CD4-positive, alpha-beta T cell treated with Interleukin-4 for 4 hours (primary cell): ENCODE measurements around the gene MIA2.
"Not testable (repeated sequence)": the region's sequence is repeated elsewhere in the genome, so short reads cannot be mapped to it uniquely, and the experiment has no call there.

Experiments
- DNase-seq: peaks from one replicate; pipeline ENCODE4 v3.0.0-alpha.2; 2020

MIA2 gene

DNA sequence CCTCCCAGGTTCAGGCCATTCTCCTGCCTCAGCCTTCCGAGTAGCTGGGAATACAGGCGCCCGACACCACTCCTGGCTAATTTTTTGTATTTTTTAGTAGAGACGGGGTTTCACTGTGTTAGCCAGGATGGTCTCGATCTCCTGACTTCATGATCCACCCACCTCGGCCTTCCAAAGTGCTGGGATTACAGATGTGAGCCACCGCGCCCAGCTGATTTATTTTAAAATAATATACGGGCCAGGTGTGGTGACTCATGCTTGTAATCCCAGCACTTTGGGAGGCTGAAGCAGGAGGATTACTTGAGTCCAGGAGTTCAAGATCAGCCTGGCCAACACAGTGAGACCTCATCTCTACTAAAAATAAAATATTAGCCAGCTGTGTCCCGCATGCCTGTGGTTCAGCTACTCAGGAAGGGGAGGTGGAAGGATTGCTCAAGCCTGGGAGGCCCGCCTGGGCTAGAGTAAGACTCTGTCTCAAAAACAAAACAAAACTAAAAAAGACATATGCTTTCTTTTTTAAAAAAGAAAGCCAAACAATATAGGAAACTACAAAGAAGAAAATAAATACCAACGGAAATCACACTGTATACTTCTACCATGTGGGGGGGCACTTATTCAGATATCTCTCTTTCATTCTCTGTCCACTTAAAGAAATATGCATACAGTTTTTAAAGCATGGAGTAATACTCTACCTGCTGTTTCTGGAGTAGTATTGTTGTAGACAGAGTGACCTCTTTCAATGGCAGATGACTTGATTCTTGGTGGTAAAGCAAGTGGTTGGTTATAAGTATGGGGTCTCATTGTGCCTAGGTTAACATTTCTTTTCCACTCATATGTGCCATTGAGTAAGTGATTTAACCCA lies 930 bp upstream of the MIA2 start:
- DNase-seq, result peak; percentile 6

DNA sequence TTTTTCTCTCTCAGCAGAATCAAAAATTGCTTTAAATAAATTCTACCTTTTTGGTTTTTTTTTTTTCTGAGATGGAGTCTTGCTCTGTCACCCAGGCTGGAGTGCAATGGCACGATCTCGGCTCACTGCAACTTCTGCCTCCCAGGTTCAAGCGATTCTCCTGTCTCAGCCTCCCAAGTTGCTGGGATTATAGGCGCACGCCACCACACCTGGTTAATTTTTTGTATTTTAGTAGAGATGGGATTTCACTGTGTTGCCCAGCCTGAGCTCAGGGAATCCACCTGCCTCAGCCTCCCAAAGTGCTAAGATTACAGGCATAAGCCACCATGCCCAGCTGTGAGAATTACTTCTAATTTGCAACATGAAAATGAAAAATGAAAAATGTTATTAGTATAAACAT lies 1.3 kb downstream of the MIA2 start:
- DNase-seq, result not testable (repeated sequence)

DNA sequence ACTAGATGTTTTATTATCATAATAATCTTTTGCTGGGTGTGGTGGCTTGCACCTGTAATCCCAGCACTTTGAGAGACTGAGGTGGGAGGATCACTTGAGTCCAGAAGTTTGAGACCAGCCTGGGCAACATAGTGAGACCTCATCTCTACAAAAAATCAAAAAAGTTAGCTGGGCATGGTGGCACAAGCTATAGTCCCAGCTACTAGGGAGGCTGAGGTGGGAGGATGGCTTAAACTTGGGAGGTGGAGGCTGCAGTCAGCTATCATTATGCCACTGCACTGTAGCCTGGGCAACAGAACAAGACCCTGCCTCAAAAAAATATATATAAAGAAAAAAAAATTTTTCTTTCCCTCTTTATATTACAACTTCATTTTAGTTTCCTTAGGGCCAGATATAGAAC lies 1.8 kb downstream of the MIA2 start:
- not testable (repeated sequence) for DNase-seq

- no peak for DNase-seq
Observed at GRCh38 chr14:39240769-39241168, 7.1 kb downstream of the MIA2 start.

- no peak for DNase-seq
Observed at GRCh38 chr14:39241637-39242036, 7.9 kb downstream of the MIA2 start.

DNA sequence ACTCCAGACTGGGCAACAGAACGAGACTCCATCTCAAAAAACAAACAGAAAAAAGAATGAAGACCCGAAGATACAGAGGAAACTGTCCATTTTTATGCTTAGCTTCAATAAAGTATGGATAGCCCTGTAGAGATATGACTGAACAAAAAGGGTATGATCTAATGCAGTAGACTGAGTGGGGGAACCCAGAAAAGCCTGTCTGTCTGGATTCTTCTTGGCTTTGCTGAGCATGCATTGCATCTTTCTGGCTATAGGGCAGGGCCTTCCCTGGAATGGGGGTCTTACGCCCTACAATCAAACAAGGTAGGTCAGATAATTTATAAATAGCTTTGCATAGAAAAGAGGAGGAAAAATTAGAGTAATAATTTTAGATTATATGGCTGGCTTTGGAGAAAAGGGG lies 10.1 kb downstream of the MIA2 start:
- no peak for DNase-seq

GRCh38 chr14:39246618-39247017 lies 12.9 kb downstream of the MIA2 start:
- DNase-seq, result no peak

DNA sequence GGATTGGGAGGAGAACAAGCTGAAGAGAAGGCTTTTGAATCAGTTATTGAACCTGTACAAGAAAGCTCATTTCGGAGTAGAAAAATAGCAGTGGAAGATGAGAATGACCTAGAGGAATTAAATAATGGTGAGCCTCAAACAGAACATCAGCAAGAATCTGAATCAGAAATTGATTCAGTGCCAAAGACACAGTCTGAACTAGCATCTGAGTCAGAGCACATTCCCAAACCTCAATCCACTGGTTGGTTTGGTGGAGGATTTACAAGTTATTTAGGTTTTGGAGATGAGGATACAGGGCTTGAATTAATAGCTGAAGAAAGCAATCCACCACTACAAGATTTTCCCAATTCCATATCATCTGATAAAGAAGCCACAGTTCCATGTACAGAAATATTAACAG lies 13.5 kb downstream of the MIA2 start:
- no peak for DNase-seq

GRCh38 chr14:39251547-39251946 lies 17.8 kb downstream of the MIA2 start:
- no peak for DNase-seq

GRCh38 chr14:39257388-39257787 lies 23.7 kb downstream of the MIA2 start:
- not testable (repeated sequence) for DNase-seq

DNA sequence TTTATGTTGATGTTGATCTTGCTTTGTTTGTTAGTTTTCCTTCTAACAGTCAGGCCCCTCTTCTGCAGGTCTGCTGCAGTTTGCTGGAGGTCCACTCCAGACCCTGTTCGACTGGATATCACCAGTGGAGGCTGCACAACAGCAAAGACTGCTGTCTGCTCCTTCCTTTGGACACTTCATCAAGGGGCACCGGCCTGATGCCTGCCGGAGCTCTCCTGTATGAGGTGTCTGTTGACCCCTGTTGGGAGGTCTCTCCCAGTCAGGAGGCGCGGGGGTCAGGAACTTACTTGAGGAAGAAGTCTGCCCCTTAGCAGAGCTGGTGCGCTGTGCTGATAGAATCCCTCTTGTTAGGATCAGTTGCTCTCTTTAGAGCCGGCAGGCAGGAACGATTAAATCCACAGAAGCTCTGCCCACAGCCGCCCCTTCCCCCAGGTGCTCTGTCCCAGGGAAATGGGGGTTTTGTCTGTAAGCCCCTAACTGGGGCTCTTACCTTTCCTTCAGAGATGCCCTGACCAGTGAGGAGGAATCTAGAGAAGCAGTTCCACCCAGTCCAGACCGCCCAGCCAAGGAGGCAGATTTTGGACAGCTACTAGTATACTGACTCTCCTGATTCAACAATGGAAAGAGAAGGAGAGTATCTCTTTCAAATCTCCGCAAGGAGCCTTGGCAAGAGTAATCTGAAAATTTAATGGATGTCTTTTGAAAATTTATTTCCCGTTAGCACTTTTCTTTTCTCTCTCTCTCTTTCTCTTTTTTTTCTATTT lies 25.2 kb downstream of the MIA2 start:
- no peak for DNase-seq

DNA sequence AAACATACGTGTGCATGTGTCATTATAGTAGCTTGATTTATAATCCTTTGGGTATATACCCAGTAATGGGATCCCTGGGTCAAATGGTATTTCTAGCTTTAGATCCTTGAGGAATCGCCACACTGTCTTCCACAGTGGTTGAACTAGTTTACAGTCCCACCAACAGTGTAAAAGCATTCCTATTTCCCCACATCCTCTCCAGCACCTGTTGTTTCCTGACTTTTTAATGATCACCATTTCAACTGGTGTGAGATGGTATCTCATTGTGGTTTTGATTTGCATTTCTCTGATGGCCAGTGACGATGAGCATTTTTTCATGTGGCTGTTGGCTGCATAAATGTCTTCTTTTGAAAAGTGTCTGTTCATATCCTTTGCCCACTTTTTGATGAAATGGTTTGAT lies 26.4 kb downstream of the MIA2 start:
- DNase-seq, result not testable (repeated sequence)

GRCh38 chr14:39262214-39262613 lies 28.5 kb downstream of the MIA2 start:
- not testable (repeated sequence) for DNase-seq

- no peak for DNase-seq
Observed at GRCh38 chr14:39264057-39264456, 30.3 kb downstream of the MIA2 start.

GRCh38 chr14:39264558-39264957 lies 30.8 kb downstream of the MIA2 start:
- DNase-seq, result no peak

- no peak for DNase-seq
Observed at GRCh38 chr14:39265033-39265432, 31.3 kb downstream of the MIA2 start.

GRCh38 chr14:39265806-39266524 lies 32.2 kb downstream of the MIA2 start:
- no peak for DNase-seq

- DNase-seq, result no peak
Observed at GRCh38 chr14:39266525-39266870, 32.8 kb downstream of the MIA2 start.

- DNase-seq, result peak; percentile 81
Observed at GRCh38 chr14:39266871-39267607, 33.3 kb downstream of the MIA2 start.

DNA sequence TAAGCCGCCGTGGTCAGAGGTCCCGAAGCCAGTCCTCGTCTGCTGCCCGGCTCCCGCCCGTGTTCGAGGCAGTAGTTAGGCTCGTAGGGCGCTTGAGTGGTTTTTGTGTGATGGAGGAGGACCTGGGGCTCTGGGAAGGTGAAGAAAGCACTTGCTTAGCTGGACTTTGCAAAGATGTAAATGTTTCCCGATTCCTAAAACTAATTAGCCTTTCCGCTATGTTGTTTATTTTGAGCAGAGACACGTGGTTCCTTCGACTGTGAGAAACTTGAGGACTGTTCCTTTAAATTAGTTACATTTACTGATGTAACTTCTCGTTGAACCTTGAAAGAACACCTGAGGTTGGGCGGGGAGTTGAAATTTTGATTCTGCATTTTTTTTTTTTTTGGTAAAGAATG lies 33.9 kb downstream of the MIA2 start:
- peak; percentile 35 for DNase-seq

DNA sequence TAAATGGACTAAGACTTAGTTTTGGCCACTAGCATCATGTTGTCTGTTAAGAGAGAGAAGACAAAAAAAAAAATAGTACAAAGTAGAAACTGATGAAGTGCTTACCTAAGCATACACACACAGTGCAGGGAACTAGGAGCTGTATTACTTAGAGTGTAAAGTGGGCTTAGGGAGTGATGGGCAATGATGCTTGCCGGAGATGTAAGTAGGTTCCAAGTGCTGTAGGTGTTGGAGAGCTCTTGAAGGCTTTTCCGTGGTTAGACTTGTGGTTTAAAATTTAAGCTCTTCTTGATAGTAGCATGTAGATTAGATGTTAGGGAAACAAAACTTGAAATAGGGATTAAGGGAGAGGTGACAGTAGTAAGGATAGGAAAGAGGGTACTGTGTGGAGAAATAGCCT lies 34.7 kb downstream of the MIA2 start:
- DNase-seq, result no peak

GRCh38 chr14:39272918-39273317 lies 39.2 kb downstream of the MIA2 start:
- no peak for DNase-seq

GRCh38 chr14:39275395-39275794 lies 41.7 kb downstream of the MIA2 start:
- no peak for DNase-seq
